ENCODE results near the gene SDHB. TPM values are rescaled to one million over a fixed set of nuclear protein-coding genes. Genes with fewer than 3 reads are reported as not detected.

SDHB gene
- total RNA-seq, 2 experiments from 2014 or later = 151 to 155 TPM

- CTCF ChIA-PET = interaction anchor here (0.7 kb wide), 1 partner anchor 25 kb away, joined by 4 read pairs; no protein-coding TSS in a partner anchor
Measured at GRCh38 chr1:17020502-17020901, 33.3 kb downstream of the SDHB start.

GRCh38 chr1:17018849-17019248 lies 35.0 kb downstream of the SDHB start:
- ChIA-PET CTCF (no interaction called here), POLR2A (no interaction called here)

More at GRCh38 chr1:17020502-17020901, 33.3 kb downstream of the SDHB start:
- POLR2A ChIA-PET = no interaction called here

GRCh38 chr1:17017435-17017834 lies 36.4 kb downstream of the SDHB start:
- CTCF ChIA-PET = no interaction called here

GRCh38 chr1:17016317-17016661 lies 37.5 kb downstream of the SDHB start:
- ChIA-PET CTCF (interaction anchor here (0.6 kb wide), 1 partner anchor 117 kb away, joined by 3 read pairs; no protein-coding TSS in a partner anchor), POLR2A (no interaction called here)

More at GRCh38 chr1:17017435-17017834, 36.4 kb downstream of the SDHB start:
- POLR2A ChIA-PET = no interaction called here

GRCh38 chr1:17014671-17015567 lies 38.9 kb downstream of the SDHB start:
- POLR2A ChIA-PET = no interaction called here
- CTCF ChIA-PET = no interaction called here

- ChIA-PET POLR2A (no interaction called here), CTCF (interaction anchor here (1.5 kb wide), 1 partner anchor 9 kb away, joined by 5 read pairs; no protein-coding TSS in a partner anchor)
Measured at GRCh38 chr1:17013491-17014320, 40.1 kb downstream of the SDHB start.

GRCh38 chr1:17012775-17013490 lies 40.9 kb downstream of the SDHB start:
- CTCF ChIA-PET = interaction anchor here (1.5 kb wide), 1 partner anchor 10 kb away, joined by 5 read pairs; no protein-coding TSS in a partner anchor

GRCh38 chr1:17011439-17012307 lies 42.2 kb downstream of the SDHB start, which contains the start of gene ATP13A2:
ATP13A2 (minus strand) TSS chr1:17011928; CDS start chr1:17011738, 190 bp downstream.
- POLR2A ChIA-PET = no interaction called here
- CTCF ChIA-PET = no interaction called here

More at GRCh38 chr1:17012775-17013490, 40.9 kb downstream of the SDHB start:
- POLR2A ChIA-PET = no interaction called here

GRCh38 chr1:17011092-17011438 lies 42.8 kb downstream of the SDHB start:
- ChIA-PET POLR2A (no interaction called here), CTCF (no interaction called here)

GRCh38 chr1:17009706-17010105 lies 44.1 kb downstream of the SDHB start:
- ChIA-PET CTCF (no interaction called here), POLR2A (interaction anchor here (0.6 kb wide), 1 partner anchor 56 kb away, joined by 3 read pairs; no protein-coding TSS in a partner anchor)

GRCh38 chr1:17008208-17008855 lies 45.5 kb downstream of the SDHB start:
- ChIA-PET CTCF (no interaction called here), POLR2A (no interaction called here)

- CTCF ChIA-PET = no interaction called here
- POLR2A ChIA-PET = no interaction called here
Measured at GRCh38 chr1:17007121-17007520, 46.7 kb downstream of the SDHB start.

- CTCF ChIA-PET = no interaction called here
- POLR2A ChIA-PET = no interaction called here
Measured at GRCh38 chr1:17005365-17005740, 48.5 kb downstream of the SDHB start.

GRCh38 chr1:17004466-17005364 lies 49.1 kb downstream of the SDHB start:
- ChIA-PET CTCF (interaction anchor here (1.0 kb wide), 1 partner anchor 53 kb away, joined by 3 read pairs; no protein-coding TSS in a partner anchor), POLR2A (no interaction called here)

- CTCF ChIA-PET = no interaction called here
- POLR2A ChIA-PET = no interaction called here
Measured at GRCh38 chr1:17002524-17002902, 51.3 kb downstream of the SDHB start.

GRCh38 chr1:17001760-17002523 lies 51.9 kb downstream of the SDHB start:
- ChIA-PET POLR2A (interaction anchor here (0.6 to 0.8 kb wide), 2 partner anchors 10 to 74 kb away, joined by 3 to 4 read pairs; no protein-coding TSS in a partner anchor), CTCF (no interaction called here)

GRCh38 chr1:16999863-17000262 lies 54.0 kb downstream of the SDHB start:
- ChIA-PET POLR2A (no interaction called here), CTCF (no interaction called here)
